OCI-LY7 (cell line): ENCODE data around the gene WDTC1.

ENCODE experiments used
- EZH2phosphoT487 ChIP-seq: fragments of 200-600 bp; sonication (generic); IDR thresholded peaks from 2 replicates; pipeline ENCODE4 v1.6.1; 2018; ENCODE audit warnings: low read depth, borderline replicate concordance, mild to moderate bottlenecking, mixed run types, antibody characterized with exemption, low read length, moderate library complexity, mixed read lengths
- TF ChIP-seq, protein P1 (sequence below): fragments of 200-600 bp; sonication (generic); conservative IDR thresholded peaks from 2 replicates; pipeline ENCODE4 v1.5.1; 2014; ENCODE audit warnings: mild to moderate bottlenecking, antibody characterized with exemption, low read length, moderate library complexity, mixed read lengths

DNA sequence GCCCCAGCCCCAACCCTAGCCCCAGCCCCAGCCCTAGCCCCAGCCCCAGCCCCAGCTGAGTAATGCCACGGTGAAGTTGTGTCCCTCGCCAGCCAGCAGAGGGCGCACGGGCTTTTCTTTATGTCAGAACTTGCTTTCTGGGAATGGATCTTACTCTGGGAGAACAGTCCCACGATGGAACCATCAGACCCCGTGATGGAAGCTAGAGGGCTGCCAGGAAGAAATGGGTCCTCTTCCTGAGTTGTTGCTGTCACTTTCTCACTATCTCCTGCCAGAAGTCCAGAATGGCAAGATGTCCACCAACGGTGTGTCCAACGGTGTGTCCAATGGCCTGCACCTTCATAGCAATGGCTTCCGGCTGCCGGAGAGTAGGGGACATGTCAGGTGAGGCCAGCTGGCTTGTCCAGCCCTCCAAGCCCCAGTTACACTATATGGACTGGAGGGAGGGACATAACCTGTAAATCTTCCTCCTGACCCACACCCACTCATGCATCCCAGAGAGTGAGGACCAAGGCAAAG is 62.4 kb downstream of the WDTC1 start:
- TF ChIP-seq, protein P1, sequence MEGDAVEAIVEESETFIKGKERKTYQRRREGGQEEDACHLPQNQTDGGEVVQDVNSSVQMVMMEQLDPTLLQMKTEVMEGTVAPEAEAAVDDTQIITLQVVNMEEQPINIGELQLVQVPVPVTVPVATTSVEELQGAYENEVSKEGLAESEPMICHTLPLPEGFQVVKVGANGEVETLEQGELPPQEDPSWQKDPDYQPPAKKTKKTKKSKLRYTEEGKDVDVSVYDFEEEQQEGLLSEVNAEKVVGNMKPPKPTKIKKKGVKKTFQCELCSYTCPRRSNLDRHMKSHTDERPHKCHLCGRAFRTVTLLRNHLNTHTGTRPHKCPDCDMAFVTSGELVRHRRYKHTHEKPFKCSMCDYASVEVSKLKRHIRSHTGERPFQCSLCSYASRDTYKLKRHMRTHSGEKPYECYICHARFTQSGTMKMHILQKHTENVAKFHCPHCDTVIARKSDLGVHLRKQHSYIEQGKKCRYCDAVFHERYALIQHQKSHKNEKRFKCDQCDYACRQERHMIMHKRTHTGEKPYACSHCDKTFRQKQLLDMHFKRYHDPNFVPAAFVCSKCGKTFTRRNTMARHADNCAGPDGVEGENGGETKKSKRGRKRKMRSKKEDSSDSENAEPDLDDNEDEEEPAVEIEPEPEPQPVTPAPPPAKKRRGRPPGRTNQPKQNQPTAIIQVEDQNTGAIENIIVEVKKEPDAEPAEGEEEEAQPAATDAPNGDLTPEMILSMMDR: peak; percentile 81
- no peak for TF ChIP-seq EZH2phosphoT487
